ENCODE measurements around the gene SLC23A1.

DNA sequence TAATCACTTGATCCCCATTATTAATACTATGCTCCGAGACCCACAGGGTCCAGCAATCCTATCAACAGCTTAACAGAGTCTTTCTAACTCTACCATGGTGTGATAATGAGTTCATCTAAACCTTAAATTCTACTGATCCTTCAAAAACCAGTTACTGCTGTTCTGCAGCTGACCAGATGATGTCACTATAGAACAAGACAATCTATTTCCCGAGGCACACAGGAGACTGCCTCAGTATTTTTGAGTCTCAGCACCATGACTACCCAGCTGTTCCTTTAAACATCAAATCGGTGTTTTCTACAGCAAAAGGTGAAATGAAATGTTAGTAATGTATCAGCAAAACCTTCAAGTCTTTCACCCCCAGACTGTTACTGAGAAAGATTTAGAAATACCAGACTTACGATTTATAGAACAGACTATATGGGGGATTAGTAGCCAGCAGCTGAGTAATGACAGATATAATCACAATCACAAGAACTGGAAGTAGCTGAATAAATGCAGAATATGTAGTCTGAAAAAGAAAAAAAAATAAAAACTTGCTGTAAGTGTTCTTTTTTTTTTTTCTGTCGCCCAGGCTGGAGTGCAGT, 39.3 kb upstream of the SLC23A1 start:
- TF ChIP-seq POU2F2 (IDR thresholded peaks at IDR 0.05; ENCODE audit: low read depth, low read length) (no peak), POLR2AphosphoS5 (IDR thresholded peaks at IDR 0.05; ENCODE audit: low read depth, low read length) (no peak), PAX5 (IDR thresholded peaks at IDR 0.05; ENCODE audit: insufficient read depth, low read length, severe bottlenecking) (no peak), SPI1 (IDR thresholded peaks at IDR 0.05; ENCODE audit: low read depth, low read length) (no peak)

All from GM12891 (cell line).